KG1 (cell line): ENCODE measurements around the gene GPN3.
"Not testable (repeated sequence)": the region's sequence is repeated elsewhere in the genome, so short reads cannot be mapped to it uniquely, and the experiment has no call there.

Experiments used
- DNase-seq: peaks from one replicate; lab custom pipeline; 2025; lab: John Stamatoyannopoulos, UW

Gene GPN3

GRCh38 chr12:110468214-110469048, at the start of gene GPN3, which contains the start of gene FAM216A:
GPN3 (minus strand) TSS chr12:110468257; CDS start chr12:110468203, 54 bp downstream.
FAM216A (plus strand) TSS chr12:110468845; CDS start chr12:110468876, 31 bp downstream.
- peak; percentile 94 for DNase-seq

GRCh38 chr12:110516995-110517394, 48.9 kb upstream of the GPN3 start:
- DNase-seq = no peak

GRCh38 chr12:110514363-110514762, 46.3 kb upstream of the GPN3 start:
- DNase-seq = no peak

- no peak for DNase-seq
Measured at GRCh38 chr12:110513842-110514241, 45.8 kb upstream of the GPN3 start.

GRCh38 chr12:110508071-110508586, 40.1 kb upstream of the GPN3 start:
- no peak for DNase-seq

- DNase-seq = no peak
Measured at GRCh38 chr12:110505332-110505731, 37.3 kb upstream of the GPN3 start.

GRCh38 chr12:110503432-110503831, 35.4 kb upstream of the GPN3 start:
- no peak for DNase-seq

GRCh38 chr12:110501752-110502738, 34.0 kb upstream of the GPN3 start, which contains the start of the genes RAD9B and VPS29:
RAD9B (plus strand) TSS chr12:110502331; CDS start chr12:110502338, 7 bp downstream.
VPS29 (minus strand) TSS chr12:110502111; CDS start chr12:110502051, 60 bp downstream.
- peak; percentile 91 for DNase-seq

GRCh38 chr12:110501399-110501751, 33.3 kb upstream of the GPN3 start:
- DNase-seq = no peak

- no peak for DNase-seq
Measured at GRCh38 chr12:110498984-110499706, 31.1 kb upstream of the GPN3 start.

GRCh38 chr12:110475426-110475825, 7.4 kb upstream of the GPN3 start:
- no peak for DNase-seq

- no peak for DNase-seq
Measured at GRCh38 chr12:110467847-110468213, 227 bp downstream of the GPN3 start.

- no peak for DNase-seq
Measured at GRCh38 chr12:110466791-110467190, 1.3 kb downstream of the GPN3 start.

- DNase-seq = not testable (repeated sequence)
Measured at GRCh38 chr12:110465765-110466164, 2.3 kb downstream of the GPN3 start.

- no peak for DNase-seq
Measured at GRCh38 chr12:110465024-110465423, 3.0 kb downstream of the GPN3 start.

GRCh38 chr12:110461189-110461588, 6.9 kb downstream of the GPN3 start:
- not testable (repeated sequence) for DNase-seq

- DNase-seq = no peak
Measured at GRCh38 chr12:110458756-110459155, 9.3 kb downstream of the GPN3 start.

- no peak for DNase-seq
Measured at GRCh38 chr12:110453569-110454296, 14.3 kb downstream of the GPN3 start.

- DNase-seq = no peak
Measured at GRCh38 chr12:110451263-110451662, 16.8 kb downstream of the GPN3 start.

GRCh38 chr12:110449799-110450497, 18.1 kb downstream of the GPN3 start, which contains the start of gene ARPC3:
ARPC3 (minus strand) TSS chr12:110450337; CDS start chr12:110450260, 77 bp downstream.
- DNase-seq = peak; percentile 89
